ENCODE measurements around the gene TPPP3. TPM values are rescaled to one million over a fixed set of nuclear protein-coding genes. Genes with fewer than 3 reads are reported as not detected.

TPPP3 gene
- total and polyA plus RNA-seq, 2 experiments from 2014 or later, result 2.5 to 7.2 TPM

- no peak for TF ChIP-seq CTCF (IDR thresholded peaks at IDR 0.05; ENCODE audit: low read depth, low read length)
- Histone ChIP-seq H3K4me1 (ENCODE audit: low read depth) (no peaks in the 10 kb centered on the region), H3K4me3 (no peak overlapping the region), H3K27ac (no peak overlapping the region), H3K27me3 (peaks cover 8% of the 10 kb centered on the region), H3K9me3 (ENCODE audit: low read depth) (no peaks in the 10 kb centered on the region), H3K36me3 (peaks cover 3% of the 10 kb centered on the region)
- no peak for DNase-seq (ENCODE audit: low read depth in 1 of 2, low spot score in 1 of 2)
Measured at GRCh38 chr16:67438098-67438791, 44.9 kb upstream of the TPPP3 start.

GRCh38 chr16:67437513-67437912, 44.2 kb upstream of the TPPP3 start:
- H3K9me3 ChIP-seq (ENCODE audit: low read depth), result no peaks in the 10 kb centered on the region
- DNase-seq (ENCODE audit: low read depth in 1 of 2, low spot score in 1 of 2), result no peak
- H3K27ac ChIP-seq, result no peak overlapping the region
- peaks cover 3% of the 10 kb centered on the region for H3K36me3 ChIP-seq
- no peak overlapping the region for H3K4me3 ChIP-seq
- peaks cover 15% of the 10 kb centered on the region for H3K27me3 ChIP-seq
- H3K4me1 ChIP-seq (ENCODE audit: low read depth), result no peaks in the 10 kb centered on the region
- no peak for TF ChIP-seq CTCF (IDR thresholded peaks at IDR 0.05; ENCODE audit: low read depth, low read length)

- TF ChIP-seq CTCF (IDR thresholded peaks at IDR 0.05; ENCODE audit: low read depth, low read length), result no peak
- H3K36me3 ChIP-seq, result peaks cover 3% of the 10 kb centered on the region
Measured at GRCh38 chr16:67436640-67437193, 43.4 kb upstream of the TPPP3 start.

GRCh38 chr16:67435758-67436164, 42.5 kb upstream of the TPPP3 start:
- Histone ChIP-seq H3K9me3 (ENCODE audit: low read depth) (no peaks in the 10 kb centered on the region), H3K36me3 (peaks cover 3% of the 10 kb centered on the region), H3K4me1 (ENCODE audit: low read depth) (no peaks in the 10 kb centered on the region), H3K4me3 (no peak overlapping the region), H3K27me3 (peaks cover 31% of the 10 kb centered on the region), H3K27ac (no peak overlapping the region)
- no peak for DNase-seq (ENCODE audit: low read depth in 1 of 2, low spot score in 1 of 2)
- no peak for TF ChIP-seq CTCF (IDR thresholded peaks at IDR 0.05; ENCODE audit: low read depth, low read length)

More at GRCh38 chr16:67436640-67437193, 43.4 kb upstream of the TPPP3 start:
- DNase-seq (ENCODE audit: low read depth in 1 of 2, low spot score in 1 of 2), result no peak
- Histone ChIP-seq H3K27ac (no peak overlapping the region), H3K4me1 (ENCODE audit: low read depth) (no peaks in the 10 kb centered on the region), H3K4me3 (no peak overlapping the region), H3K27me3 (peaks cover 23% of the 10 kb centered on the region), H3K9me3 (ENCODE audit: low read depth) (no peaks in the 10 kb centered on the region)

GRCh38 chr16:67433131-67433719, 39.9 kb upstream of the TPPP3 start:
- DNase-seq (ENCODE audit: low read depth in 1 of 2, low spot score in 1 of 2), result no peak
- H3K4me1 ChIP-seq (ENCODE audit: low read depth), result peaks cover 4% of the 10 kb centered on the region
- no peaks in the 10 kb centered on the region for H3K36me3 ChIP-seq
- no peaks in the 10 kb centered on the region for H3K9me3 ChIP-seq (ENCODE audit: low read depth)
- peaks cover 56% of the 10 kb centered on the region for H3K27me3 ChIP-seq
- no peak overlapping the region for H3K4me3 ChIP-seq
- TF ChIP-seq CTCF (IDR thresholded peaks at IDR 0.05; ENCODE audit: low read depth, low read length), result no peak
- H3K27ac ChIP-seq, result no peak overlapping the region

Data from cardiac muscle cell (in vitro differentiated cells and primary cell).